ENCODE measurements around the gene FLYWCH2.

FLYWCH2 gene

DNA sequence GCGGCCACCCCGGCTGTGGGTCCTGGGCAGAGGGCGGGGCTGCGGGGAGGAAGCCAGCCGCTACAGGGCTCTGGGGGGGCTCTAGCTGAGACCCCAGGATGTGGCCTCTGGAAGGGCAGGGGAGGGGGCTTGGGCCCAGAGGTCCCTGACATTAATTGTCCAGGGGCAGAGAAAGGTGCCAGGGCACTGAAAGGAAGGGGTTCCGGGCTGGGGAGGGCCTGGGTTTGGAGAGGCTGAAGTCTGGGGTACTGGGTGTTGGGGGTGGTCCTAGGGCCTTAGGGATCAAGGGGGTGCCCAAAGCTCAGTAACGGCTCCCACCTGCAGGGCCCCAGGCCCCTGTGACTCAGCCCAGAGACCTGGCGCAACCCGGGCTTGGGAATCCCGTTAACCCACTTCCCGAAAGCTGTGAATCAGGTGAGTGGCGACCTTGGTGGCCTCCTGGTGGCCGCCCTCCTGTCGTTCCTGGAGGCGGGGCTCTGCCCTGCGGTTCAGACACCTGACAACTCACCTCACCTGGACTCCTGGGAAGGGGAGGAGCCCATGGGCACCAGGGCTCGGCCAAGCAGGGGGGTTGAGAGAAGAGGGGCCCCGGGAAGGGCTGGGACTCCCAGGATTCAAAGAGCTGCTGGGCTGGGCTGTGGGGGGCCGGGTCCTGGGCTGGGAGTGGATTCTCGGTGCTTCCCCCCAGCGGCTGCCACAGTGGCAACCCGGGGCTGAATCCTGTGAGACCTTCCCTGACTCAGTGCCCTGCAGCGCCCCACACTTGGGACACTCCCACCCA lies 24.6 kb upstream of the FLYWCH2 start:
- no peak overlapping the region for H3K4me3 ChIP-seq (ENCODE audit: low read depth, low read length)
- TF ChIP-seq, protein P1, sequence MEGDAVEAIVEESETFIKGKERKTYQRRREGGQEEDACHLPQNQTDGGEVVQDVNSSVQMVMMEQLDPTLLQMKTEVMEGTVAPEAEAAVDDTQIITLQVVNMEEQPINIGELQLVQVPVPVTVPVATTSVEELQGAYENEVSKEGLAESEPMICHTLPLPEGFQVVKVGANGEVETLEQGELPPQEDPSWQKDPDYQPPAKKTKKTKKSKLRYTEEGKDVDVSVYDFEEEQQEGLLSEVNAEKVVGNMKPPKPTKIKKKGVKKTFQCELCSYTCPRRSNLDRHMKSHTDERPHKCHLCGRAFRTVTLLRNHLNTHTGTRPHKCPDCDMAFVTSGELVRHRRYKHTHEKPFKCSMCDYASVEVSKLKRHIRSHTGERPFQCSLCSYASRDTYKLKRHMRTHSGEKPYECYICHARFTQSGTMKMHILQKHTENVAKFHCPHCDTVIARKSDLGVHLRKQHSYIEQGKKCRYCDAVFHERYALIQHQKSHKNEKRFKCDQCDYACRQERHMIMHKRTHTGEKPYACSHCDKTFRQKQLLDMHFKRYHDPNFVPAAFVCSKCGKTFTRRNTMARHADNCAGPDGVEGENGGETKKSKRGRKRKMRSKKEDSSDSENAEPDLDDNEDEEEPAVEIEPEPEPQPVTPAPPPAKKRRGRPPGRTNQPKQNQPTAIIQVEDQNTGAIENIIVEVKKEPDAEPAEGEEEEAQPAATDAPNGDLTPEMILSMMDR (IDR thresholded peaks at IDR 0.05; ENCODE audit: low read depth, low read length), result no peak
- no peak for DNase-seq (ENCODE audit: low read depth, low spot score)
- in situ Hi-C loops (cut with HindIII; ENCODE audit: low sequenced_read_pairs), result no loop called here

DNA sequence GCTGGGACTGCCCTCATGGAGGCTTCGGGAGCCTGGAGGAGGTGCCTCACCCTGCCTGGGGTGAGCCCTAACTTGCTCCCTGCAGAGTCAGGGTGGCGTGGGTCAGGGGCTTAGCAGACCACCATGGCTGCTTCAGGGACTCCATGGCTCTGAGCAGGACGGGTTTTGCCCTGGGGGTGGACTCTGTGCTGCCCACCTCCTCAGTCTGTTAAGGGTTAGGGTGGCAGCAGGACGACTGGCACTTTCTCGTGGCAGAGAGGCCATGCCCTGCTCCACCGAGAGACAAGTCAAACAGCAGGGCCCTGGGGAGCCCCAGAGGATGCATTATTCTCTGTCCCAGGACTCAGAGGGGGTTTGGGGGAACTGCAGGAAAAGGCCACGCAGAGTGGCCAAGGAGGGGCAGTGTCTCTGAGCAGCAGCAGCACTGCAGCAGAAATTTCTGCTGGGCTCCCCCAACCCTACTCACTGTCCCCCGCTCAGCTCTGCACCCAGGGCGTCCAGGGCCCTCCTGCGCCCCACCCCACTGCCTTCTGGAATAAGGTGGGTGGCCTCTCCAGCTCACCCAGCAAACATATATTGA lies 23.2 kb upstream of the FLYWCH2 start:
- TF ChIP-seq, protein P1 (IDR thresholded peaks at IDR 0.05; ENCODE audit: low read depth, low read length), result no peak
- no peak overlapping the region for H3K4me3 ChIP-seq (ENCODE audit: low read depth, low read length)
- DNase-seq (ENCODE audit: low read depth, low spot score), result no peak

DNA sequence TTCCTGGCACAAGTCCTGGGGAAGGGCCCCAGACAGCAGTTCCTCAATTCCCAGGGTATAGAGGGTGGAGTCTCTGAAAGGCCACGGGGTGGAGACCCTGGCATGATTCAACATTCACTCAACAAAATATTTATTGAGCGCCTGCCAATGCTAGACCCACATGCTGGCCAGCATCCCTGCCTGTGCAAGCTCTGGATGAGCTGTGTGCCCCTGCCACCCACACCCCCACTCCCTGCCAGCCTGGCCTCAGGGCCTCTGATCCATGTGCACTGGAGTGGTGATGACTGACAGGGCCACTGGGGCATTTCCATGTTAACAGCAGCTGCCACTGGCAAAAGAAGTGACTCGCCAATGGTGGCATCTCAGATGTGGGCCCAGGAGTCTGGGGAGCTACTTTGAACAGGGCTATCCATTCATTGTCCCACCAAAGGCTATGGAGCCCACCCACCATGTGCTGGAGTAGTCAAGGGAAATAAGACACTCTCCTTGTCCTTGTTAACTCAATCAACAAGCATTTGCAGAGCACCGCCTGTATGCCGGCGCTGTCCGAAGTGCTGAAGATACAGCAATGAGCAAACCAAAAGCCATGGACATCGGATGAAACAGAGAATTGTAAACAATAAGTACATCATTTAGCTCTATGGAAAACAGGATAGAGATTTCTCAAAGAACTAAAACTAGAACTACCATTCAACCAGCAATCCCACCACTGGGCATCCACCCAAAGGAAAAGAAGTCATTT lies 22.0 kb upstream of the FLYWCH2 start:
- no peak for DNase-seq (ENCODE audit: low read depth, low spot score)
- no peak overlapping the region for H3K4me3 ChIP-seq (ENCODE audit: low read depth, low read length)
- in situ Hi-C loops (cut with HindIII; ENCODE audit: low sequenced_read_pairs), result no loop called here
- TF ChIP-seq, protein P1 (IDR thresholded peaks at IDR 0.05; ENCODE audit: low read depth, low read length), result no peak

More for the DNA sequence above, 23.2 kb upstream of the FLYWCH2 start:
- in situ Hi-C loops (cut with HindIII; ENCODE audit: low sequenced_read_pairs), result no loop called here

DNA sequence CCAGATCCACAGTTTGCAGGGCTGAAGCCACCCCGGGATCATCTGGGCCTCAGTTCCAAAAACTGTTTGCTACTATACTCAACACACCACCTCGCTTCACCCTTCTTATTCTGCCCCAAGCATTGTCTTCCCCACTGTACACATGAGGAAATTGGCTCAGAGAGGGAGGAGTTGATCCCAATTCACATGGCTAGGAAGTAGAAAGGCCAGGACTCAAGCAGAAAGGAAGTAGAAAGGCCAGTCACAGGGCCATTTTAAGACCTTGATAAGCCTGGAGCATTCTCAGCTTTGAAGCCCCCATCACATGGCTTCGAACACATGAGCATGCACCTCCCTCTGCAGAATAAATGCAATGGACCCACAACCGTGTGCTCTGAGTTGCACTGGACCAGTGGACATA lies 17.4 kb upstream of the FLYWCH2 start:
- H3K4me3 ChIP-seq (ENCODE audit: low read depth, low read length), result no peak overlapping the region
- no peak for DNase-seq (ENCODE audit: low read depth, low spot score)
- TF ChIP-seq, protein P1 (IDR thresholded peaks at IDR 0.05; ENCODE audit: low read depth, low read length), result no peak
- in situ Hi-C loops (cut with HindIII; ENCODE audit: low sequenced_read_pairs), result no loop called here

DNA sequence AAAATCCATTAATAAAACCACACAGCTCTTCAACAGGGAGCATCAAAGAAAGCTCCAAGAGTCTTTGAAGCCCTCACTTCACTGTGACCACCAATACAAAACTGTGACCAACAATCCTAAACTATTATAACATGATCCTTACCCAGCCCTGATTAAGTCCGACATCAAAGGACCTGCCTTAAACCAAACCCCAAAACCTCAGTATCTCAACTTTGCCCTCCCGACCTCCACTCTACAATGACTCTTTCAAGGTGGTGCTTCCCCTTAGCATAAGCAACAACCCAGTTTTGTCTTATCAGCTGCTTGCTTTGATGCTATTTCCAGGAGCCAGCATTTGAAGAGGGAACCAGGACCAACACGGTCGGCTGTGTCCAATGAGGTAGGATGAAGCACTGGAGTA lies 16.6 kb upstream of the FLYWCH2 start:
- no peak overlapping the region for H3K4me3 ChIP-seq (ENCODE audit: low read depth, low read length)
- TF ChIP-seq, protein P1 (IDR thresholded peaks at IDR 0.05; ENCODE audit: low read depth, low read length), result no peak
- in situ Hi-C loops (cut with HindIII; ENCODE audit: low sequenced_read_pairs), result no loop called here
- DNase-seq (ENCODE audit: low read depth, low spot score), result no peak

DNA sequence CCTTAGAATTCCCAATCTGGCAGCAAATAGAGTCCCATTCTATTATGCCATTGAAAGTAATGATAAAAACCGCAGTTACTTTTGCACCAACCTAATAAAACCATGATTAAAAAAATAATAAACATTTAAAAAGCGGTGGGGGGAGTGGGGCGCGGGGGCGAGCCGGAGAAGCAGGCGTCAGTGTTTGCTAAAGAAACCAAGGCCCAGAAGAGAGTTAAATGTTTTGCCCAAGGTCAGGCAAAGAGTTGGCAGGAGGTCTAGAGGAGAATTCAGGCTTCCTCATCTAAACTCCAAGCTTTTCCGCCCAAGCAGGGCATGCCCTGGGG lies 15.4 kb upstream of the FLYWCH2 start:
- TF ChIP-seq, protein P1 (IDR thresholded peaks at IDR 0.05; ENCODE audit: low read depth, low read length), result no peak
- DNase-seq (ENCODE audit: low read depth, low spot score), result no peak
- in situ Hi-C loops (cut with HindIII; ENCODE audit: low sequenced_read_pairs), result no loop called here
- H3K4me3 ChIP-seq (ENCODE audit: low read depth, low read length), result peak overlapping the region; percentile 62

All from astrocyte of the spinal cord (primary cell).